Peyer's patch (tissue), 4 donors: ENCODE data around the gene KLHDC3.

ENCODE experiments used
- POLR2A ChIP-seq, 2 donors: fragments of 450-650 bp; IDR thresholded peaks; one replicate each; pipeline ENCODE4 v1.5.1; 2017; ENCODE audit warnings: antibody characterized with exemption in 2 of 2, mild to moderate bottlenecking in 2 of 2, moderate library complexity in 2 of 2
- TF ChIP-seq, protein P1 (sequence below), 6 experiments: fragments of 450-650 bp in 4 of 6; fragments of 200-600 bp in 2 of 6; sonication (generic) in 1 of 6; IDR thresholded peaks; one replicate each; pipeline ENCODE4 v1.5.1; 2017 to 2019; ENCODE audit warnings: antibody characterized with exemption in 6 of 6, mild to moderate bottlenecking in 3 of 6, moderate library complexity in 1 of 6

DNA sequence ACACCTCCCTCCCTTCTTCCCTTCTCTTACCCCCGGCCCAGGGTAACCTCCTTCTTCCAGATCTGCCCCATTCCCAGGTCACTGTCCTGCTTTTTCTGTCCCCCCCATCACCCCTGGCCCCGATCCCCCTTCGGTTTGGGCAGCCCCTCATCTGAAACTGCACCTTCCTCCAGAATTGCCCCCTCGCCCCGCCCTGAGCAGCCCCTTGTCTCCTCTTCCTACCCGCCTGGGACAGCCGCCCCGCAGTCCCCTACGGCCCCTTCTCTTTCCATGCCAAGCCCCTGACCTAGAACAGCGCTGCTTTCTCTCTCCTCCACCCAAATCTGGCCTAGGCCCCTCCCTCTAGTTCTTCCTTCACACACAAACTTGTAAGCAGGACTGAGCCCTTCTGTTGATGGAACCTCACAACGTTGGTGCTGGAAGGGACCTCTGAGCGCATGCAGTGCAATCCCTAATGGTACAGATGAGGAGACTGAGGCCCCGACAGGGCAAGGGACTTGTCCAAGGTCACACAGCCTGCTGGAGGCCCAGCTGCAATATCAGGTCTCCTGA lies 29.0 kb upstream of the KLHDC3 start:
- TF ChIP-seq, protein P1, sequence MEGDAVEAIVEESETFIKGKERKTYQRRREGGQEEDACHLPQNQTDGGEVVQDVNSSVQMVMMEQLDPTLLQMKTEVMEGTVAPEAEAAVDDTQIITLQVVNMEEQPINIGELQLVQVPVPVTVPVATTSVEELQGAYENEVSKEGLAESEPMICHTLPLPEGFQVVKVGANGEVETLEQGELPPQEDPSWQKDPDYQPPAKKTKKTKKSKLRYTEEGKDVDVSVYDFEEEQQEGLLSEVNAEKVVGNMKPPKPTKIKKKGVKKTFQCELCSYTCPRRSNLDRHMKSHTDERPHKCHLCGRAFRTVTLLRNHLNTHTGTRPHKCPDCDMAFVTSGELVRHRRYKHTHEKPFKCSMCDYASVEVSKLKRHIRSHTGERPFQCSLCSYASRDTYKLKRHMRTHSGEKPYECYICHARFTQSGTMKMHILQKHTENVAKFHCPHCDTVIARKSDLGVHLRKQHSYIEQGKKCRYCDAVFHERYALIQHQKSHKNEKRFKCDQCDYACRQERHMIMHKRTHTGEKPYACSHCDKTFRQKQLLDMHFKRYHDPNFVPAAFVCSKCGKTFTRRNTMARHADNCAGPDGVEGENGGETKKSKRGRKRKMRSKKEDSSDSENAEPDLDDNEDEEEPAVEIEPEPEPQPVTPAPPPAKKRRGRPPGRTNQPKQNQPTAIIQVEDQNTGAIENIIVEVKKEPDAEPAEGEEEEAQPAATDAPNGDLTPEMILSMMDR (IDR thresholded peaks at IDR 0.05): no peak
- no peak for TF ChIP-seq POLR2A (IDR thresholded peaks at IDR 0.05)
